ENCODE data around the gene N4BP2L2. TPM values are rescaled to one million over a fixed set of nuclear protein-coding genes. Genes with fewer than 3 reads are reported as not detected.
A peak's percentile ranks its signal among the peaks of the same experiment; 100 is the strongest.

N4BP2L2 gene
- total RNA-seq, 2 donors from 2014 or later, result 141 to 155 TPM

GRCh38 chr13:32417995-32418394 lies 120.6 kb downstream of the N4BP2L2 start:
- no peak for DNase-seq (ENCODE audit: low spot score)
- no peak overlapping the region for H3K4me3 Mint-ChIP-seq
- H3K27me3 Mint-ChIP-seq, result no peaks in the 10 kb centered on the region
- no peak for ATAC-seq
- H3K27ac Mint-ChIP-seq, result no peak overlapping the region
- H3K4me1 Mint-ChIP-seq (ENCODE audit: low read depth in 2 of 2), result peaks cover 7 to 9% of the 10 kb centered on the region in 2 donors
- peaks cover 4% of the 10 kb centered on the region for H3K9me3 Mint-ChIP-seq
- H3K36me3 Mint-ChIP-seq, result peaks cover 27% of the 10 kb centered on the region

- no peaks in the 10 kb centered on the region for H3K27me3 Mint-ChIP-seq
- no peak for DNase-seq (ENCODE audit: low spot score)
- H3K36me3 Mint-ChIP-seq, result peaks cover 17% of the 10 kb centered on the region
- H3K4me3 Mint-ChIP-seq, result no peak overlapping the region
- peaks cover 2% of the 10 kb centered on the region for H3K9me3 Mint-ChIP-seq
- peak; percentile 60 to 69 for ATAC-seq
- peaks cover 6 to 7% of the 10 kb centered on the region in 2 donors for H3K4me1 Mint-ChIP-seq (ENCODE audit: low read depth in 2 of 2)
- no peak overlapping the region for H3K27ac Mint-ChIP-seq
Observed at GRCh38 chr13:32415019-32415418, 123.6 kb downstream of the N4BP2L2 start.

GRCh38 chr13:32414580-32414979 lies 124.0 kb downstream of the N4BP2L2 start:
- peaks cover 8 to 10% of the 10 kb centered on the region in 2 donors for H3K4me1 Mint-ChIP-seq (ENCODE audit: low read depth in 2 of 2)
- no peaks in the 10 kb centered on the region for H3K27me3 Mint-ChIP-seq
- H3K4me3 Mint-ChIP-seq, result no peak overlapping the region
- no peak overlapping the region for H3K27ac Mint-ChIP-seq
- DNase-seq (ENCODE audit: low spot score) (no peak), ATAC-seq (no peak)
- H3K36me3 Mint-ChIP-seq, result peaks cover 13% of the 10 kb centered on the region
- H3K9me3 Mint-ChIP-seq, result no peaks in the 10 kb centered on the region

GRCh38 chr13:32413284-32413683 lies 125.3 kb downstream of the N4BP2L2 start:
- Mint-ChIP-seq H3K4me3 (no peak overlapping the region), H3K36me3 (peaks cover 5% of the 10 kb centered on the region), H3K4me1 (ENCODE audit: low read depth in 2 of 2) (peaks cover 17 to 18% of the 10 kb centered on the region in 2 donors), H3K9me3 (no peaks in the 10 kb centered on the region), H3K27me3 (no peaks in the 10 kb centered on the region), H3K27ac (no peak overlapping the region)
- ATAC-seq (no peak), DNase-seq (ENCODE audit: low spot score) (no peak)

GRCh38 chr13:32409561-32410421 lies 128.8 kb downstream of the N4BP2L2 start:
- Mint-ChIP-seq H3K4me1 (ENCODE audit: low read depth in 2 of 2) (peaks cover 15 to 19% of the 10 kb centered on the region in 2 donors), H3K36me3 (peaks cover 9% of the 10 kb centered on the region), H3K27ac (peak overlapping the region in 1 of 2 donors; percentile 24), H3K4me3 (no peak overlapping the region), H3K27me3 (no peaks in the 10 kb centered on the region), H3K9me3 (no peaks in the 10 kb centered on the region)
- DNase-seq (ENCODE audit: low spot score) (no peak), ATAC-seq (no peak)

GRCh38 chr13:32409001-32409313 lies 129.6 kb downstream of the N4BP2L2 start:
- no peaks in the 10 kb centered on the region for H3K27me3 Mint-ChIP-seq
- no peaks in the 10 kb centered on the region for H3K9me3 Mint-ChIP-seq
- ATAC-seq, result no peak
- peaks cover 15 to 19% of the 10 kb centered on the region in 2 donors for H3K4me1 Mint-ChIP-seq (ENCODE audit: low read depth in 2 of 2)
- DNase-seq (ENCODE audit: low spot score), result no peak
- H3K4me3 Mint-ChIP-seq, result no peak overlapping the region
- H3K36me3 Mint-ChIP-seq, result peaks cover 9% of the 10 kb centered on the region
- H3K27ac Mint-ChIP-seq, result peak overlapping the region in 1 of 2 donors; percentile 74

GRCh38 chr13:32408296-32409000 lies 130.1 kb downstream of the N4BP2L2 start:
- H3K9me3 Mint-ChIP-seq, result no peaks in the 10 kb centered on the region
- peak overlapping the region; percentile 55 to 74 for H3K27ac Mint-ChIP-seq
- ATAC-seq (no peak), DNase-seq (ENCODE audit: low spot score) (no peak)
- H3K4me3 Mint-ChIP-seq, result peak overlapping the region; percentile 23
- peaks cover 9% of the 10 kb centered on the region for H3K36me3 Mint-ChIP-seq
- H3K27me3 Mint-ChIP-seq, result no peaks in the 10 kb centered on the region
- H3K4me1 Mint-ChIP-seq (ENCODE audit: low read depth in 2 of 2), result peaks cover 15 to 19% of the 10 kb centered on the region in 2 donors

- Mint-ChIP-seq H3K4me3 (peak overlapping the region; percentile 23), H3K9me3 (no peaks in the 10 kb centered on the region), H3K36me3 (peaks cover 12% of the 10 kb centered on the region), H3K27ac (peak overlapping the region; percentile 55 to 74), H3K4me1 (ENCODE audit: low read depth in 2 of 2) (peaks cover 15 to 19% of the 10 kb centered on the region in 2 donors), H3K27me3 (no peaks in the 10 kb centered on the region)
- peak; percentile 28 to 75 for ATAC-seq
- no peak for DNase-seq (ENCODE audit: low spot score)
Observed at GRCh38 chr13:32407854-32408253, 130.7 kb downstream of the N4BP2L2 start.

DNA sequence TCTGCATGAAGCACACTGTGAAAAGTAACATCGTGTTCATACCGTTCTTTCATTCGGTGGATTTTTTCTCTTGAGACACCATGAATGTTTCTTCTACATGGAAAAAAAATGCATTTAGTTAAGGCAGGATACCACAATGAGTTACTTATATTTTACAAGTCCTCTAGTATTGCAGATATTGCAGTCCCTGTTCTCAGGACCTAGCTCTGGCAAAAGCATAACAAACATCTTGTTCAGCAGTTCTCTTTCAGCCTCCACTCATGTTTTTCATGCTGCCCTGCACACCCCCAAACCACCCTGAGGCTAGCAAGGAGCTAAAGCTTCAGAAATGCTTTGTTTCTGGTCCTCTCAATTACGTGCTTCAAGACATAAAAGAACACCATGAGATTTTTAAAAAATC lies 135.5 kb downstream of the N4BP2L2 start:
- peaks cover 26% of the 10 kb centered on the region for H3K36me3 Mint-ChIP-seq
- ATAC-seq, result no peak
- H3K4me1 Mint-ChIP-seq (ENCODE audit: low read depth in 2 of 2), result peaks cover 1 to 7% of the 10 kb centered on the region in 2 donors
- H3K27ac Mint-ChIP-seq, result no peak overlapping the region
- no peaks in the 10 kb centered on the region for H3K27me3 Mint-ChIP-seq
- DNase-seq (ENCODE audit: low spot score), result no peak
- H3K9me3 Mint-ChIP-seq, result no peaks in the 10 kb centered on the region
- H3K4me3 Mint-ChIP-seq, result no peak overlapping the region

DNA sequence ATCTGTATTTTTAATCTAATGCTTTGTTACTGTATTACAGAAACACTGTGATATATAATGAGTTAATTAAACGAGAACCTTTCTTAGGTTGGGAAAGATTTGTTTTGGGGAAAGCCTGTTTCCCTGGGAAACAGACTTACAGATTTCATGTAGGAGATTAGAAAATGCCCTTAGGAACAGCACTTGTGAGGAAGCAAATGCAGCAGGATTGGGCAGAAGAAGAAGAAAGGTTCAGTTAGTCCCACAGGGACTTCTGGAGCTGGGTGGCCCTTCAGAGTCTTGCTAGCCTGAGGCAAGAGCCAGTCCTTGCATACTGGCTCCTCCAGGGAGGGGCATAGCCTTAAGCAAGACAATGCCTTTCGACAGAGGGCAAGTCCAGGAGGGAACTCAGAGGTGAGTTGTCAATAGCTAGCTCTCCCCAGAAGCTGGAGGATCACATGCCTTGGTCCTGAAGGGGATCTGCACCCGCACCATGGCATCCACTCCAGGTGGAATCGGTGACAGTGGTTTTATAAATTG lies 147.4 kb downstream of the N4BP2L2 start:
- H3K27me3 Mint-ChIP-seq, result no peaks in the 10 kb centered on the region
- peak overlapping the region; percentile 59 to 61 for H3K27ac Mint-ChIP-seq
- peaks cover 16 to 31% of the 10 kb centered on the region in 2 donors for H3K4me1 Mint-ChIP-seq (ENCODE audit: low read depth in 2 of 2)
- H3K9me3 Mint-ChIP-seq, result no peaks in the 10 kb centered on the region
- no peak overlapping the region for H3K4me3 Mint-ChIP-seq
- no peak for ATAC-seq
- DNase-seq (ENCODE audit: low spot score), result no peak
- H3K36me3 Mint-ChIP-seq, result no peaks in the 10 kb centered on the region

DNA sequence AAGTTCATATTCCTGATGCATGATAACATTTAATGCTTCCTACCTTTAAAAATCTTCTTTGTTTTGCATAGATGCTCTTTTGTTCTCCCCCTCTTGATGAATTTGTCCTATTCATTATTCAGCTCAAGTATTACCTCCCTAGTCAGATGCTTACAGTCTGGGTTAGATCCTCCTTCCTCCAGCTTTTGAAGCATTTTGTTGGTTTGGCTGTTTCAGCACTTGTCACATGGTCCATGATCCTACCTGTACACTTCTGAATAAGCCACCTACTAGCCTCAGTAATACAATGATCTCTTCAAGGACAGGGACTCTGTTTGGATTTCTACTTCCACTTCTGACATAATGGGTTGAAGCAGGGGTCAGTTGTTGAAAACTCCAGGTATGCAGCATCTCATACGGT lies 148.1 kb downstream of the N4BP2L2 start:
- H3K27ac Mint-ChIP-seq, result peak overlapping the region; percentile 59 to 61
- ATAC-seq (no peak), DNase-seq (ENCODE audit: low spot score) (no peak)
- no peaks in the 10 kb centered on the region for H3K9me3 Mint-ChIP-seq
- no peaks in the 10 kb centered on the region for H3K27me3 Mint-ChIP-seq
- peak overlapping the region; percentile 52 for H3K4me3 Mint-ChIP-seq
- peaks cover 16 to 31% of the 10 kb centered on the region in 2 donors for H3K4me1 Mint-ChIP-seq (ENCODE audit: low read depth in 2 of 2)
- no peaks in the 10 kb centered on the region for H3K36me3 Mint-ChIP-seq

DNA sequence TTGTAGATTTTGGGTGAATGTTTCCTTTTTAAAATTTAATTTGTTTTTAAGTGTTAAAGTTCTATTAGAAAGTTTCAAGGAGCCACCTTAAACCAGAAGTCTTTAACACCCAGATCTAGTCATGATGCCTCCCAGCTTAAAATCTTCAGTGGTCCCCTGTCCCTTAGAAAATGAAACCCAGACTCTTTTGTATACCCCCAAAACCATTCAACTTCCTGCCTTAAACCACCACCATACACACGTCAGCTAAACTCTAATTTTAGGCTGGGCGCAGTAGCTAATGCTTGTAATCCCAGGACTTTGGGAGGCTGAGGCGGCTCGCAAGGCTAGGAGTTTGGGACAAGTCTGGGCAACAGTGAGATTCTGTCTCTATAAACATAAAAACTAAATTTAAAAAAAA lies 148.5 kb downstream of the N4BP2L2 start:
- Mint-ChIP-seq H3K27ac (peak overlapping the region; percentile 59 to 61), H3K27me3 (no peaks in the 10 kb centered on the region), H3K4me3 (peak overlapping the region; percentile 52), H3K9me3 (no peaks in the 10 kb centered on the region), H3K4me1 (ENCODE audit: low read depth in 2 of 2) (peaks cover 16 to 31% of the 10 kb centered on the region in 2 donors), H3K36me3 (no peaks in the 10 kb centered on the region)
- DNase-seq (ENCODE audit: low spot score) (no peak), ATAC-seq (peak in 1 of 2 donors; percentile 90)

GRCh38 chr13:32385410-32385809 lies 153.2 kb downstream of the N4BP2L2 start:
- Mint-ChIP-seq H3K27me3 (no peaks in the 10 kb centered on the region), H3K4me3 (no peak overlapping the region), H3K9me3 (no peaks in the 10 kb centered on the region), H3K36me3 (no peaks in the 10 kb centered on the region), H3K4me1 (ENCODE audit: low read depth in 2 of 2) (peaks cover 8 to 18% of the 10 kb centered on the region in 2 donors), H3K27ac (no peak overlapping the region)
- ATAC-seq (no peak), DNase-seq (ENCODE audit: low spot score) (no peak)

- Mint-ChIP-seq H3K27ac (no peak overlapping the region), H3K4me1 (ENCODE audit: low read depth in 2 of 2) (peaks cover 3 to 11% of the 10 kb centered on the region in 2 donors), H3K9me3 (no peaks in the 10 kb centered on the region), H3K4me3 (no peak overlapping the region), H3K36me3 (no peaks in the 10 kb centered on the region), H3K27me3 (no peaks in the 10 kb centered on the region)
- ATAC-seq (no peak), DNase-seq (ENCODE audit: low spot score) (no peak)
Observed at GRCh38 chr13:32384702-32385101, 153.9 kb downstream of the N4BP2L2 start.

All from natural killer cell treated with Interleukin-12 subunit alpha and Interleukin-12 subunit beta and Interleukin-15 and Interleukin-18, amount 100 ng/mL, for 72 hours (primary cell).